ENCODE data around the gene PPP1R2B.
"Not testable (repeated sequence)": the region's sequence is repeated elsewhere in the genome, so short reads cannot be mapped to it uniquely, and the experiment has no call there.

Gene PPP1R2B

DNA sequence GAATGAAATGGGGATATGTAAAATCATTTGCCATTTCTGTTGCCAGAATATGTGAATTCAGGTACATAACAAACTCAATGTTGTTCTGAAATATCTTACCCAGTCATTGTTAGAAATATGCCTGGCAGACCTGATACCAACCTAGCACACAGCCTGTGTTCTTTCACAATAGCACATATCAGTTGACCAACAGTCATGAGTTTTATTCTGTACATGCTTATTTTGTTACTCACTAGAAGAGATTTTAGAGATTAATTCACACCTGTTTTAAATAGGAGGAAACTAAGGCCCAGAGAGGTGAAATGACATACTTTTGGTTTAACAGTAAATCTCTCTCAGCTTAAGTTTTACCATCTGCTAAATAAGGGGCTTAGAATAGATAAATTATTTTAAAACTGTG is 8.4 kb upstream of the PPP1R2B start:
- TF ChIP-seq EZH2 (optimal IDR thresholded peaks at IDR 0.05; ENCODE audit: low read depth, low read length) (no peak), EZH2phosphoT487 (IDR thresholded peaks at IDR 0.05; ENCODE audit: low read length) (no peak)
- TF ChIP-seq, protein P1, sequence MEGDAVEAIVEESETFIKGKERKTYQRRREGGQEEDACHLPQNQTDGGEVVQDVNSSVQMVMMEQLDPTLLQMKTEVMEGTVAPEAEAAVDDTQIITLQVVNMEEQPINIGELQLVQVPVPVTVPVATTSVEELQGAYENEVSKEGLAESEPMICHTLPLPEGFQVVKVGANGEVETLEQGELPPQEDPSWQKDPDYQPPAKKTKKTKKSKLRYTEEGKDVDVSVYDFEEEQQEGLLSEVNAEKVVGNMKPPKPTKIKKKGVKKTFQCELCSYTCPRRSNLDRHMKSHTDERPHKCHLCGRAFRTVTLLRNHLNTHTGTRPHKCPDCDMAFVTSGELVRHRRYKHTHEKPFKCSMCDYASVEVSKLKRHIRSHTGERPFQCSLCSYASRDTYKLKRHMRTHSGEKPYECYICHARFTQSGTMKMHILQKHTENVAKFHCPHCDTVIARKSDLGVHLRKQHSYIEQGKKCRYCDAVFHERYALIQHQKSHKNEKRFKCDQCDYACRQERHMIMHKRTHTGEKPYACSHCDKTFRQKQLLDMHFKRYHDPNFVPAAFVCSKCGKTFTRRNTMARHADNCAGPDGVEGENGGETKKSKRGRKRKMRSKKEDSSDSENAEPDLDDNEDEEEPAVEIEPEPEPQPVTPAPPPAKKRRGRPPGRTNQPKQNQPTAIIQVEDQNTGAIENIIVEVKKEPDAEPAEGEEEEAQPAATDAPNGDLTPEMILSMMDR (IDR thresholded peaks at IDR 0.05; ENCODE audit: low read length) = no peak
- H3K9me3 ChIP-seq (replicated peaks; ENCODE audit: insufficient read depth, low read length) = no peaks in the 10 kb centered on the region
- H3K4me1 ChIP-seq (ENCODE audit: low read length) = no peaks in the 10 kb centered on the region
- H3K27ac ChIP-seq (ENCODE audit: low read length) = no peak overlapping the region
- H3F3A ChIP-seq (ENCODE audit: insufficient read depth, low read length) = no peaks in the 10 kb centered on the region
- no peaks in the 10 kb centered on the region for H3K79me2 ChIP-seq (ENCODE audit: low read length)
- H4K20me1 ChIP-seq (ENCODE audit: insufficient read depth, low read length) = no peaks in the 10 kb centered on the region
- no peaks in the 10 kb centered on the region for H3K9me2 ChIP-seq (replicated peaks; ENCODE audit: insufficient read depth, low read length)
- no peak overlapping the region for H3K4me3 ChIP-seq (ENCODE audit: low read length)
- H3K27me3 ChIP-seq (replicated peaks; ENCODE audit: insufficient read depth, low read length) = no peaks in the 10 kb centered on the region
- no peak for DNase-seq
- H3K36me3 ChIP-seq (replicated peaks; ENCODE audit: insufficient read depth, low read length) = no peaks in the 10 kb centered on the region
- H3K4me2 ChIP-seq (ENCODE audit: low read depth, low read length) = no peak overlapping the region
- no peak overlapping the region for H3K9ac ChIP-seq (ENCODE audit: low read length)
- no peak overlapping the region for H2AFZ ChIP-seq (ENCODE audit: low read length)

DNA sequence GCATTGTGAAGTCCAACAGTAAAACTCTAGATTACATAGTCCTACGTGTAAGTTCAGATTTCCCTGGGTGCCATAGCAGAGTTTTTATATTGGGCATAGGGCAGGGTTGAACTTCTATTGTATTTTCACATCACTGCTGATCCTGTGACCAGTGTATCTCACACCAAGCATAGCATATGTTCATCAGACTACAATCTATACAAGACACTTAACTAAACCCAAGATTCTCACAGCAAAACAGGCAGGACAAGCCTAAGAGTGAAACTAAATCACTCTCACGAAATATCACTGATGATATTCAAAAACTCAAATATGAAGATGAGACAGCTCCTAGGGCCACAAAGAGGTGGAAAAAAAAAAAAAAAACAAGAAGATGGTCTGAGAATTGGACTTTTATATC is 3.2 kb upstream of the PPP1R2B start:
- Histone ChIP-seq H2AFZ (ENCODE audit: low read length) (no peak overlapping the region), H3K4me3 (ENCODE audit: low read length) (no peak overlapping the region), H3K4me2 (ENCODE audit: low read depth, low read length) (no peak overlapping the region), H3K27ac (ENCODE audit: low read length) (no peak overlapping the region), H3K27me3 (replicated peaks; ENCODE audit: insufficient read depth, low read length) (no peaks in the 10 kb centered on the region), H3K9me2 (replicated peaks; ENCODE audit: insufficient read depth, low read length) (no peaks in the 10 kb centered on the region), H4K20me1 (ENCODE audit: insufficient read depth, low read length) (no peaks in the 10 kb centered on the region), H3K9ac (ENCODE audit: low read length) (no peak overlapping the region), H3F3A (ENCODE audit: insufficient read depth, low read length) (no peaks in the 10 kb centered on the region), H3K36me3 (replicated peaks; ENCODE audit: insufficient read depth, low read length) (no peaks in the 10 kb centered on the region), H3K79me2 (ENCODE audit: low read length) (no peaks in the 10 kb centered on the region), H3K9me3 (replicated peaks; ENCODE audit: insufficient read depth, low read length) (no peaks in the 10 kb centered on the region), H3K4me1 (ENCODE audit: low read length) (no peaks in the 10 kb centered on the region)
- no peak for DNase-seq
- TF ChIP-seq EZH2 (optimal IDR thresholded peaks at IDR 0.05; ENCODE audit: low read depth, low read length) = no peak
- TF ChIP-seq, protein P1 (IDR thresholded peaks at IDR 0.05; ENCODE audit: low read length) = no peak
- no peak for TF ChIP-seq EZH2phosphoT487 (IDR thresholded peaks at IDR 0.05; ENCODE audit: low read length)

DNA sequence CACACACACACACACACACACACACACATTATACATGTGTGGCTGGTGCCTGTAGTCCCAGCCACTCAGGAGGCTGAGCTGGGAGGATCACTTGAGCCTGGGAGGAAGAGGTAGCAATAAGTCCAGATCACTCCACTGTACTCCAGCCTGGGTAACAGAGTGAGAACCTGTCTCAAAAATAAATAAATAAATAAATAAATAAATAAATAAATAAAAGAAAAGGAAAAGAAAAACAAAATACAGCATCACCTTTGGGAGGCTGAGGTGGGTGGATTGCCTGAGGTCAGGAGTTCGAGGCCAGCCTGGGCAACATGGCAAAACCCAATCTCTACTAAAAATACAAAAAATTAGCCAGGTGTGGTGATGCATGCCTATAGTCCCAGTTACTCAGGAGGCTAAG is 1.6 kb upstream of the PPP1R2B start:
- H3K27me3 ChIP-seq (replicated peaks; ENCODE audit: insufficient read depth, low read length); H3K4me1 ChIP-seq (ENCODE audit: low read length); H3K4me2 ChIP-seq (ENCODE audit: low read depth, low read length); H3K4me3 ChIP-seq (ENCODE audit: low read length); H3K9ac ChIP-seq (ENCODE audit: low read length); H3F3A ChIP-seq (ENCODE audit: insufficient read depth, low read length); H3K9me2 ChIP-seq (replicated peaks; ENCODE audit: insufficient read depth, low read length); H3K9me3 ChIP-seq (replicated peaks; ENCODE audit: insufficient read depth, low read length); DNase-seq; H3K79me2 ChIP-seq (ENCODE audit: low read length); H3K27ac ChIP-seq (ENCODE audit: low read length); H4K20me1 ChIP-seq (ENCODE audit: insufficient read depth, low read length); H2AFZ ChIP-seq (ENCODE audit: low read length); H3K36me3 ChIP-seq (replicated peaks; ENCODE audit: insufficient read depth, low read length): not testable (repeated sequence)

DNA sequence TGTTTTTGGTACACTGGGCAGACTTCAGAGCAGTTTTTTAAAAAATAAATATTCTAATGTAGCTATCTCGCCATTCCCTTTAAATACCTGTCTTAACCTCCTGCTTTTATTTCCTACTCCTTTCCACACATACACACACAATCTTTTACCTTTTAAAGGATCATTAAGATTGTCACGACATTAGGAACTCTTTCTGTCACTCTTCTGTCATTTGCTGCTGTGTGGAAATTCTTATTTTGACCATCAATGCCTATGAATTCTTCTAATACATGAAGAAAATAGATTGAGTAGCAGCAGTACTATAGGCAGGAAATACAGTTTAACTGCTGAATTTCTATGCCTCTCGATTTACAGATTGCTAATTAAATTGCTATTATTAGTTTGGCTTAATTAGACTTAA is 1.8 kb downstream of the PPP1R2B start:
- Histone ChIP-seq H4K20me1 (ENCODE audit: insufficient read depth, low read length) (no peaks in the 10 kb centered on the region), H3K4me2 (ENCODE audit: low read depth, low read length) (no peak overlapping the region), H3K9me3 (replicated peaks; ENCODE audit: insufficient read depth, low read length) (no peaks in the 10 kb centered on the region), H3K27ac (ENCODE audit: low read length) (no peak overlapping the region), H3K4me3 (ENCODE audit: low read length) (no peak overlapping the region), H3K9ac (ENCODE audit: low read length) (no peak overlapping the region), H3F3A (ENCODE audit: insufficient read depth, low read length) (no peaks in the 10 kb centered on the region), H3K36me3 (replicated peaks; ENCODE audit: insufficient read depth, low read length) (no peaks in the 10 kb centered on the region), H3K27me3 (replicated peaks; ENCODE audit: insufficient read depth, low read length) (no peaks in the 10 kb centered on the region), H3K79me2 (ENCODE audit: low read length) (no peaks in the 10 kb centered on the region), H2AFZ (ENCODE audit: low read length) (no peak overlapping the region), H3K9me2 (replicated peaks; ENCODE audit: insufficient read depth, low read length) (no peaks in the 10 kb centered on the region), H3K4me1 (ENCODE audit: low read length) (no peaks in the 10 kb centered on the region)
- DNase-seq = no peak
- TF ChIP-seq, protein P1 (IDR thresholded peaks at IDR 0.05; ENCODE audit: low read length) = no peak
- TF ChIP-seq EZH2 (optimal IDR thresholded peaks at IDR 0.05; ENCODE audit: low read depth, low read length) (no peak), EZH2phosphoT487 (IDR thresholded peaks at IDR 0.05; ENCODE audit: low read length) (no peak)

DNA sequence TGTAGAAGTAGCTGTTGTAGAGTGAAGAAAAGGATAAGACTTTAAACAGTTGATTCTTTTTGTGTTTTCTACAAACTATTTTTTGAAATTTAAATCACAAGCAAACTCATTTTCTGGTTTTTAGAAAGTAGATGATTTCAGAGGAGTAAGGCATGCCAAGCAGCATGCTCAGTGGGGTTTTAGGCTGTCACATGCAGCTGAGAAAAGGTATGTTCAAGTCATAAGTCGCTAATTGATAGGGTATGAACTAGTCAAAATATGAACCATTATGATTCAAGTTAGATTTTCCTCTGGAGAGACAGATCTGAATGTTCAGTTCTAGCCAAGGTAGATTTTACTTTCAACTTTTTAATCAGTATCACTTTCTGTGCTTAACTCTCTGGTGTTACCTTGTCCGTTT is 3.0 kb downstream of the PPP1R2B start:
- not testable (repeated sequence) for H2AFZ ChIP-seq (ENCODE audit: low read length); H3K27ac ChIP-seq (ENCODE audit: low read length); H3K9me3 ChIP-seq (replicated peaks; ENCODE audit: insufficient read depth, low read length); H4K20me1 ChIP-seq (ENCODE audit: insufficient read depth, low read length); DNase-seq; H3K9me2 ChIP-seq (replicated peaks; ENCODE audit: insufficient read depth, low read length); H3K4me2 ChIP-seq (ENCODE audit: low read depth, low read length); H3K4me3 ChIP-seq (ENCODE audit: low read length); H3K27me3 ChIP-seq (replicated peaks; ENCODE audit: insufficient read depth, low read length); H3K4me1 ChIP-seq (ENCODE audit: low read length); H3K79me2 ChIP-seq (ENCODE audit: low read length); H3K9ac ChIP-seq (ENCODE audit: low read length); H3K36me3 ChIP-seq (replicated peaks; ENCODE audit: insufficient read depth, low read length); H3F3A ChIP-seq (ENCODE audit: insufficient read depth, low read length)

Data from MM.1S (cell line).